Activated effector memory CD4-positive, alpha-beta T cell treated with anti-CD3 and anti-CD28 coated beads, Interleukin-2, amount 50 U/mL, for 16 hours (primary cell): ENCODE data around the gene EXD3.
"Not testable (repeated sequence)": the region's sequence is repeated elsewhere in the genome, so short reads cannot be mapped to it uniquely, and the experiment has no call there.

Source experiments
- DNase-seq: peaks from one replicate; pipeline ENCODE4 v3.0.0-alpha.2; 2020

EXD3 gene

GRCh38 chr9:137458194-137459151 lies 35.5 kb upstream of the EXD3 start:
- DNase-seq, result no peak

DNA sequence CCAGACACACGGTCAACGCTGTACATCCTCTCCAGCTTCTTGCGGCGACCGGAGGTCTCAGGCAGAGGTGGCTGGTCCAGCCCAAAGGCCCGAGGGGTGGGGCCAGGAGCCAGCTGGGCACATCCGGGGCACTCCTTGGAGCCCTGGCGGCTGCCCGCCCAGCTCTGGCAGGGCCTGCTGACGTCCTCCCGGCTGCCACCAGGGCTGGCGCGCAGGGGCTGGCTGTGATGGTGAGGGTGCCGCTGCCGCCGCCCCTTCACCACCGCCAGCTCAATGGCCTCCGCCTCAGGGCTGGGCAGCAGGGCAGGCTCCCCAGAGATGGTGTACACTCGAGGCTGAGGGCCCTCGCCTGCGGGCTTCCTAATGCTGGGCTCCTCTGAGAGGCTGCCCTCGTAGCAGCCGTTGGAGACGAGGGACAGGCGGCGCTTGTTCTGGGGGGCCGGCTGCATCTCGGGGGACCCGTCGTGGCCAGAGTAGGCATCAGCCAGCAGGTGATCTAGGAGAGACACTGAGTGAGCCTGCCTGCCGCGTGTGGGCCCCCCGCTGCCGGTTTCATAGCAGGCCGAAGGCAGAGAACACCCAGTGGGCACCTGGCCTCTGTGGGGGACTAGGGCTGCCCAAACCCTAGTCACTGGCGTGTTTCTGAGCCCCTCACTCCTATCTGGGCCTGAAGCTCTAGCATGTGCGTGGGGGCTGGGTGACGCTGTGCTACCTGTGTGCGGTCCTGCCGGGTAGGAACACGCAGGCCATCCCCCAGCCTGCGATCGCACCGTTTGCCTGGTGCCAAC lies 34.6 kb upstream of the EXD3 start:
- peak; percentile 63 for DNase-seq

- DNase-seq, result peak; percentile 61
These were observed 34.0 kb upstream of the EXD3 start for GRCh38 chr9:137456864-137457405.

- no peak for DNase-seq
These were observed 33.3 kb upstream of the EXD3 start for GRCh38 chr9:137456061-137456863.

GRCh38 chr9:137455359-137455991 lies 32.5 kb upstream of the EXD3 start:
- peak; percentile 61 for DNase-seq

DNA sequence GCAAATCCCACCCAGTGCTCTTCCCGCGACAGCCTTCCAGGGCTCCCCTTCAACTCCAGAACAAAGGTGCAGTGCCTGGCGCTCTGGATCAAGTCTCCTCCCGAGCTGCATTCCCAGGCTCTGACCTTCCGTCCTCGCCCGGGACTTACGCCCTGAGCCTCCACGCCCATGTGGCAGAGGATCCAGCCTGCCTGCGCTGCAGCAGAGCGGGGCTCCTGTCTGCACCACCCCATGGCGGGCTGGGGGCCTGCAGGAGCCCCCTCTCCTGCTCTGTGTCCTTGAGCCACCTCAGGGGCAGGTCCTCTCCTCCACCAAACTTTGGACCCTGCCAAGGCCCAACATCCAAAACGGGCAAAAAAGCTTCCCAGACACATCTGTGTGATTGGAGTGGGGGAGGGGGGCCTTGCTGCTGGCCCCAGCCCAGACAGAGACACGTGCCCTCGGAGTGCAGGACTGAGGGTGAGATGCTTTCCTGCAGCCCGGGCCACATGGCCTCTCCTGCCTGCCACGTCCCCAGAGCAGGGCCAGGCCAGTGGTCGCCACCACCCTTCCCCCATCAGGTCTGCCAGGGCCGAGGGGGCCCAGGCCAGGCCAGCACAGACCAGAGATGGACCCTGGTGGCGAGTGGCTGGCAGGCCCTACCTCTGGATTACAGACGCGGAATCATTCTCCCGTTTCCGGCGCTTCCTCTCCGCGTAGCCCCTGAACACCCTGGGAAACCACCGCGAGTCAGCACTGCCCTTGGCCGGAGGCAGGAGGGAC lies 31.8 kb upstream of the EXD3 start:
- DNase-seq, result peak; percentile 63

DNA sequence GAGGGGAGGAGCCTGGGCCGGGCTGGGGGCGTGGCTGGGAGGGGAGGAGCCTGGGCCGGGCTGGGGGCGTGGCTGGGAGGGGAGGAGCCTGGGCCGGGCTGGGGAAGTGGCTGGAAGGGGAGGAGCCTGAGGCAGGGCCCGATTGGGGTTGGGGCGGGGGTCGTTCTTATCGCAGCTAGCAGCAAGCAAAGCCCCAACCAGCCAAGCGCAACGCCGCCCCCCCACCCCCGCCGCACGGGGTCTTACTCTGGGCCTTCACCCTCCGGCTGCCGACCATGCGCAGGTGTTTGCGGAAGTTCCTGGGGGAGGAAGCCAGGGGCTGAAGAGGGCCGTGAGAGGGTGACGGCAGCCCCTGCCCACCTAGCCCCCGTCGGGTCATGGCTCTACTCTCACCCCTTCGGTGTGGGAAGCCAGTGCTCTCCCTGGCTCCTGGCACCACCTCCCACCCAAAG lies 31.2 kb upstream of the EXD3 start:
- DNase-seq, result peak; percentile 81

- DNase-seq, result peak; percentile 87
These were observed 30.7 kb upstream of the EXD3 start for GRCh38 chr9:137453643-137454081.

DNA sequence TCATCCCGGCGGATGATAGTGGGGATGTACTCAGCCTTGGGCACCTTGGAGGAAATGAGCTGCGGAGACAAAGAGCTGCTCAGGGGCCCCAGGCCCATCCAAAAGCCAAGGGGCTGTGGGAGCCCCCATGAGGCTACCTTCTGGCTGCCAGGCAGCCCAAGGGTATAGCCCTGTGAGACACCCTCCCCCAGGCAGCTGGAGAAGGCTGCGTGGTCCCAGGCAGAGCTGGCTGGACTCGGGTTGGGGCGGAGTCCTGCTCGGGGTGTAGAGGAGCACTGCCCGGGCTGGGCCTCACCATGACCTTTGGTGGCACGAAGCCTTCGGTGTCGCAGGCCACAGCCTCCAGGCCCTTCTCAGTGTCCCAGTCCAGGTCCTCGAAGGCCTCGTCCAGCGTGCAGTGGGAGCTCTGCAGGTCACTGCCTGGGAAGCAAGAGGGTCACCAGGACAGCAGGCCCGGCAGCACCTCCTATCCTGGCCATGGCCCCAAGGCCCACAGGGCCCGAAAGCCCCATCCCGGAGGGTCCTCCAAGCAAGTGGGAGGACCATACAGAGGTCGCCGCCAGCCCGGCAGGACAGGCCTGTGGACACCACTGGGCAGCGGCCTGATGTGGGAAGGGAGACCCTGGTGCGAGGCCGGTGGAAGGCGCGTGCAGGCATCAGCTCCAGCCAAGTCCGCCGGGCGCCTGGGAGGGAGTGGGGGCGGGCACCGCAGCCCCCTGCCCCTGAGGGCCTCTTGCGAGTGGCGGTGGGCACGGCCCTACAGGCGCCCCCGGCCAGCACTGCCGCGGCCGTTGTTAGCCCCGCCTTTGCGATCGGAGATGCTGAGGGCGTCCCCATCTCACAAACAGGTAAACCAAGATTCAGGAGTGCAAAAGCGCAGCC lies 30.0 kb upstream of the EXD3 start:
- peak; percentile 63 for DNase-seq

DNA sequence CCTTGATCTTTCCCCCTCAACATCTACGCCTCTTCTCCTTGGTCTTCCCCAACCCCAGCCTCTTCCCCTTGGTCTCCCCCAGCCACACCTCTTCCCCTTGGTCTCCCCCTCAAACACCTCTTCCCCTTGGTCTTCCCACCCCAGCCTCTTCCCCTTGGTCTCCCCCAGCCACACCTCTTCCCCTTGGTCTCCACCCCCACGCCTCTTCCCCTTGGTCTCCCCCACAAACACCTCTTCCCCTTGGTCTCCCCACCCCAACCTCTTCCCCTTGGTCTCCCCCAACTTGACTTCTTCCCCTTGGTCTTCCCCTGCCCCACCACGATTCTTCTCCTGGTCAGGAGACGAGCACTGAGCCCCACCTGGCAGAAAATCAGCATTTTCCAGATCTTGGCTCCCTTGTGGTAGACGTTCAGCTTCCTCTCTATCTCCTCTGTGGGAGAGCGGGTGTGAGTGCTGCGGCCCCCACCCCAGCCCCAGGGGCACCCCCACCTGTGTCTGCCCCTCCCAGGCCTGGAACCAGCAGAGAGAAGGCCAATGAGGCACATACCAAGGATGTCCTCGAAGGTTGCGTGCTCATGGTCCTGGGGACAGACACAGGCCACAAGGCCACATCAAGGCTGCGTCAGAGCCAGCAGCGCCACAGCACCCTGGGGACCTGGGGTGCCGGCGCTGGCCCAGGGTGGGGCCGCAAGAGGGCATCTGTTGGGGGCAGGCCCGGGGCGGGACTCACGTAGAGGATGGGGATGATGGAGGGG lies 29.2 kb upstream of the EXD3 start:
- peak; percentile 62 for DNase-seq

- DNase-seq, result not testable (repeated sequence)
These were observed 28.5 kb upstream of the EXD3 start for GRCh38 chr9:137451264-137452005.

DNA sequence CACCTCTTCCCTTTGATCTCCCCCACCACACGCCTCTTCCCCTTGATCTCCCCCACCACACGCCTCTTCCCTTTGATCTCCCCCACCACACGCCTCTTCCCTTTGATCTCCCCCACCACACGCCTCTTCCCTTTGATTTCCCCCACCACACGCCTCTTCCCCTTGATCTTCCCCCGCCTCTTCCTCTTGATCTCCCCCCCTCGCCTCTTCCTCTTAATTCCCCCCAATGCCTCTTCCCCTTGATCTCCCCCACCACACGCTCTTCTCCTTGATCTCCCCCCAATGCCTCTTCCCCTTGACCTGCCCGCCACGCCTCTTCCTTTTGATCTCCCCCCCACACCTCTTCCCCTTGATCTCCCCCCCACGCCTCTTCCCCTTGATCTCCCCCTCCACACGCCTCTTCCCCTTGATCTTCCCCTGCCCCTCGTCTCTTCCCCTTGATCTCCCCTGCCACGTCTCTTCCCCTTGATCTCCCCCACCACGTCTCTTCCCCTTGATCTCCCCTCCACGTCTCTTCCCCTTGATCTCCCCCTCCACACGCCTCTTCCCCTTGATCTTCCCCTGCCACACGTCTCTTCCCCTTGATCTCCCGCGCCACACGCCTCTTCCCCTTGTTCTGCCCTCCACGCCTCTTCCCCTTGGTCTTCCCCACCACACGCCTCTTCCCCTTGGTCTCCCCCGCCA lies 27.7 kb upstream of the EXD3 start:
- DNase-seq, result peak; percentile 62

- DNase-seq, result peak; percentile 83
These were observed 27.1 kb upstream of the EXD3 start for GRCh38 chr9:137449931-137450538.

- no peak for DNase-seq
These were observed 26.3 kb upstream of the EXD3 start for GRCh38 chr9:137449081-137449844.

DNA sequence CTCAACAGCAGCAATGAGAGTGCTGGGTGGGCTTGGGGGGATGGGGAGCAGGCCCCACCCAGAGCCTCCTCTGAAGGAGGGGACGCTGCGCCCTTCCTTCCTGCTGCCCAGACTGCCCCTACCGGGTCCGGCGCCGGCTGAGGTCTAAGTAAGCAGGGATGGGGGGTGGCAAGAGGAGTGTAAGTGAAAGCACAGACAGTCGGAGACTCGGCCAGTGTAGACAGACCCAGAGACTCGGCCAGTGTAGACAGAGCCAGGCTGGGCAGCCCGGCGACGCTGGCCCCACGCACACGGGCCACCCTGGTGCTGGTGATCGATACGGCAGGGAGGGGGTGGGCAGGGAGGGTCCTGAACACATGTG lies 25.6 kb upstream of the EXD3 start:
- no peak for DNase-seq

DNA sequence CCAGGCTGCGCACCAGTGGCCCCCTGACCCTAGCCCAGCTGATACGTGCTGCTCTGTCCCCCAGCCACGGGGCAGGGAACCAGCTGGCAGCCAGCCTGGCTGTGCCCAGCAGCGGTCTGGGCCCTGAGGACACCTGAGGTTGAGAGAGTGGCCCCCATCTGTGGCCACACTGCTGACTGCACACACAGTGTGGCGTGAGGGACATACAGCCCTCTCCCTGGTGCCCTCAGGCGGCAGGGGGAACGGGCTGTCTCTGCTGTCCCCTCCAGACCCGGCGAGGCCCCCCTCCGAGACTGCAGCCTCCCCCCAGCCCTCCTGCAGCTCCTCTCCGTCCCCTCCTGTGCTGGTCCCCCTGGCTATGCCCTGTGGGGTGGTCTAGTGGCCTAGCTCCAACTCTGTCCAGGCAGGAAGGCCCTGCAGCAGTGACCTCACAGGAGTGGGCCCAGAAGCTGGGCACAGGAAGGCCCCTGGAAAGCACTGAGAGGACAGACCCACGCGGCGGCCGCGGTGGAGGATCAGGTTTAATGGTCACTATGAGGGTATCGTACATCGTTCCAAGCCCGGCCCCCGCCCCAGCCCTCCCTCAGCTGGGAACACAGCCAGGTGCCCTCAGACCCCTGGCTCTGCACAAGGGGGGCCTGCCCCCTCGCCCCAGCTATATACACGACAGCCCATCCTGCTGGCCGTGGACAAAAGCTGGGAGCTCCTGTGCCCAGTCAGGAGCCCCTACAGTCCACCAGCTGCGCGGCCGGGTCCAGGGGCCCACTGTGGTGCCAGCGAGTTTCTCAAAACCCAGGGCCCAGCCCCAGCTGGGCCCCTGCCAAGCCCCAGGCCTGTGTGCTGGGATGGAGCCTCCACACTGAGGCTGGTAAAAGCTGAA lies 25.0 kb upstream of the EXD3 start:
- no peak for DNase-seq
